Esophagus squamous epithelium (tissue), 4 donors: ENCODE results near the gene ZNF891.

Source experiments
- POLR2A ChIP-seq, 4 donors: fragments of 450-650 bp; IDR thresholded peaks; one replicate each; pipeline ENCODE4 v1.6.1; 2017; ENCODE audit warnings: antibody characterized with exemption in 4 of 4, mild to moderate bottlenecking in 4 of 4, moderate library complexity in 3 of 4
- TF ChIP-seq, protein P1 (sequence below), 6 experiments: fragments of 450-650 bp in 4 of 6; fragments of 200-600 bp in 2 of 6; sonication (generic) in 2 of 6; IDR thresholded peaks; one replicate each; pipeline ENCODE4 v1.5.1; 2016 to 2019; ENCODE audit warnings: antibody characterized with exemption in 6 of 6, mild to moderate bottlenecking in 4 of 6, moderate library complexity in 4 of 6

DNA sequence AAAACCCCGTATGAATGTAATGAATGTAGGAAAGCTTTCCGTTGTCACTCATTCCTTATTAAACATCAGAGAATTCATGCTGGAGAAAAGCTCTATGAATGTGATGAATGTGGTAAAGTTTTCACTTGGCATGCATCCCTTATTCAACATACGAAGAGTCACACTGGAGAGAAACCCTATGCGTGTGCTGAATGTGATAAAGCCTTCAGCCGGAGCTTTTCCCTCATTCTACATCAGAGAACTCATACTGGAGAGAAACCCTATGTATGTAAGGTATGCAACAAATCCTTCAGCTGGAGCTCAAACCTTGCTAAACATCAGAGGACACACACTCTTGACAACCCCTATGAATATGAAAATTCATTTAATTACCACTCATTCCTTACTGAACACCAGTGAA is 23.8 kb downstream of the ZNF891 start:
- TF ChIP-seq, protein P1, sequence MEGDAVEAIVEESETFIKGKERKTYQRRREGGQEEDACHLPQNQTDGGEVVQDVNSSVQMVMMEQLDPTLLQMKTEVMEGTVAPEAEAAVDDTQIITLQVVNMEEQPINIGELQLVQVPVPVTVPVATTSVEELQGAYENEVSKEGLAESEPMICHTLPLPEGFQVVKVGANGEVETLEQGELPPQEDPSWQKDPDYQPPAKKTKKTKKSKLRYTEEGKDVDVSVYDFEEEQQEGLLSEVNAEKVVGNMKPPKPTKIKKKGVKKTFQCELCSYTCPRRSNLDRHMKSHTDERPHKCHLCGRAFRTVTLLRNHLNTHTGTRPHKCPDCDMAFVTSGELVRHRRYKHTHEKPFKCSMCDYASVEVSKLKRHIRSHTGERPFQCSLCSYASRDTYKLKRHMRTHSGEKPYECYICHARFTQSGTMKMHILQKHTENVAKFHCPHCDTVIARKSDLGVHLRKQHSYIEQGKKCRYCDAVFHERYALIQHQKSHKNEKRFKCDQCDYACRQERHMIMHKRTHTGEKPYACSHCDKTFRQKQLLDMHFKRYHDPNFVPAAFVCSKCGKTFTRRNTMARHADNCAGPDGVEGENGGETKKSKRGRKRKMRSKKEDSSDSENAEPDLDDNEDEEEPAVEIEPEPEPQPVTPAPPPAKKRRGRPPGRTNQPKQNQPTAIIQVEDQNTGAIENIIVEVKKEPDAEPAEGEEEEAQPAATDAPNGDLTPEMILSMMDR (IDR thresholded peaks at IDR 0.05): no peak
- no peak for TF ChIP-seq POLR2A (IDR thresholded peaks at IDR 0.05)
